Measurements from ENCODE around the gene TACC3.

- TF ChIP-seq CTCF (IDR thresholded peaks at IDR 0.05; ENCODE audit: low read length) (no peak), EZH2phosphoT487 (IDR thresholded peaks at IDR 0.05; ENCODE audit: low read length) (no peak)
These were observed 33.0 kb downstream of the TACC3 start for GRCh38 chr4:1754336-1754735.
